SK-N-SH treated with all-trans-retinoic acid at 6 μM for 48 hours (cell line): ENCODE results near the gene PHF13.

Source experiments
- ATAC-seq: fragments of 200-7000 bp; cut with Tn5 transposase; 3 replicates; pipeline ENCODE4 v1.9.1; 2020; ENCODE audit warnings: mild to moderate bottlenecking, moderate library complexity
- BACH2 ChIP-seq: fragments of 250-450 bp; sonication (Bioruptor Pico); IDR thresholded peaks from 2 replicates; pipeline ENCODE4 v1.9.0; 2021; ENCODE audit warnings: mild to moderate bottlenecking, borderline replicate concordance
- CSRNP3 ChIP-seq: fragments of 250-450 bp; sonication (Bioruptor Pico); IDR thresholded peaks from 2 replicates; pipeline ENCODE4 v1.5.1; 2021; ENCODE audit warnings: mild to moderate bottlenecking, moderate library complexity
- ESRRG ChIP-seq: fragments of 250-450 bp; sonication (Bioruptor Pico); IDR thresholded peaks from 2 replicates; pipeline ENCODE4 v1.6.1; 2021; ENCODE audit warnings: mild to moderate bottlenecking
- ISL1 ChIP-seq: fragments of 250-450 bp; sonication (Bioruptor Pico); IDR thresholded peaks from 2 replicates; pipeline ENCODE4 v2.1.2; 2022; ENCODE audit warnings: mild to moderate bottlenecking, moderate library complexity
- PATZ1 ChIP-seq: fragments of 250-450 bp; sonication (Bioruptor Pico); IDR thresholded peaks from 2 replicates; pipeline ENCODE4 v1.8.0; 2020; ENCODE audit warnings: mild to moderate bottlenecking, moderate library complexity, borderline replicate concordance
- POU6F1 ChIP-seq: fragments of 250-450 bp; sonication (Bioruptor Pico); IDR thresholded peaks from 2 replicates; pipeline ENCODE4 v1.8.0; 2021; ENCODE audit warnings: low read depth, mild to moderate bottlenecking, moderate library complexity, borderline replicate concordance
- PPARA ChIP-seq: fragments of 250-450 bp; sonication (Bioruptor Pico); IDR thresholded peaks from 2 replicates; pipeline ENCODE4 v1.5.0; 2020; ENCODE audit warnings: mild to moderate bottlenecking, borderline replicate concordance
- RARB ChIP-seq: fragments of 250-450 bp; sonication (Bioruptor Pico); IDR thresholded peaks from 2 replicates; pipeline ENCODE4 v1.8.0; 2021; ENCODE audit warnings: mild to moderate bottlenecking, moderate library complexity
- SNAI2 ChIP-seq: fragments of 250-450 bp; sonication (Bioruptor Pico); IDR thresholded peaks from 2 replicates; pipeline ENCODE4 v1.5.0; 2020; ENCODE audit warnings: mild to moderate bottlenecking, moderate library complexity
- ZFP3 ChIP-seq: fragments of 250-450 bp; sonication (Bioruptor Pico); IDR thresholded peaks from 2 replicates; pipeline ENCODE4 v1.5.0; 2020; ENCODE audit warnings: mild to moderate bottlenecking, moderate library complexity
- ZNF565 ChIP-seq: fragments of 450-650 bp; formaldehyde crosslinking; conservative IDR thresholded peaks from 2 replicates; pipeline ENCODE4 v1.5.0; 2020; ENCODE audit warnings: low read depth, mild to moderate bottlenecking, moderate library complexity
- ZNF70 ChIP-seq: fragments of 450-650 bp; formaldehyde crosslinking; IDR thresholded peaks from 2 replicates; pipeline ENCODE4 v1.5.0; 2020; ENCODE audit warnings: mild to moderate bottlenecking, moderate library complexity
- ZNF8 ChIP-seq: fragments of 450-650 bp; formaldehyde crosslinking; IDR thresholded peaks from 2 replicates; pipeline ENCODE4 v1.5.0; 2020; ENCODE audit warnings: mild to moderate bottlenecking, moderate library complexity

Gene PHF13

GRCh38 chr1:6600410-6601048 lies 13.0 kb upstream of the PHF13 start:
- no peak for TF ChIP-seq ZNF565 (CRISPR knock-in tag)
- no peak; the same call in 2 of the 3 replicates for ATAC-seq

GRCh38 chr1:6601049-6601922 lies 12.2 kb upstream of the PHF13 start:
- peak; percentile 64 for ATAC-seq
- TF ChIP-seq POU6F1 (CRISPR knock-in tag) (no peak), ZNF70 (CRISPR knock-in tag) (no peak), CSRNP3 (CRISPR knock-in tag) (no peak), ESRRG (CRISPR knock-in tag) (no peak), ZFP3 (no peak), ZNF8 (CRISPR knock-in tag) (no peak)

- TF ChIP-seq ISL1 (CRISPR knock-in tag) (no peak), ZFP3 (0 out of 2 replicates have a peak, but pooled peaks have one; percentile 58)
- peak; percentile 74 for ATAC-seq
Observed at GRCh38 chr1:6601923-6602668, 11.4 kb upstream of the PHF13 start.

GRCh38 chr1:6602669-6603237 lies 10.8 kb upstream of the PHF13 start, which contains the start of gene KLHL21:
TSS of gene KLHL21 (minus strand) at chr1:6602869. CDS start at chr1:6602817, 52 bp downstream.
- TF ChIP-seq ZNF8 (CRISPR knock-in tag) (no peak), SNAI2 (CRISPR knock-in tag) (no peak), BACH2 (CRISPR knock-in tag) (no peak), RARB (CRISPR knock-in tag) (no peak), PPARA (CRISPR knock-in tag) (no peak), POU6F1 (CRISPR knock-in tag) (no peak), PATZ1 (CRISPR knock-in tag) (no peak)
- ATAC-seq = peak; percentile 78

GRCh38 chr1:6603238-6603914 lies 10.2 kb upstream of the PHF13 start:
- TF ChIP-seq POU6F1 (CRISPR knock-in tag) = no peak
- TF ChIP-seq RARB (CRISPR knock-in tag) = no peak
- ATAC-seq = peak; percentile 17
